ENCODE data around the gene KIAA1210. TPM values are rescaled to one million over a fixed set of nuclear protein-coding genes. Genes with fewer than 3 reads are reported as not detected.

The KIAA1210 gene
- total RNA-seq, result not detected in 2 replicates

- DNase-seq (ENCODE audit: low read depth), result no peak
Measured at GRCh38 chrX:119127650-119128049, at the start of gene KIAA1210. Gene KIAA1210, minus strand, starts transcription at chrX:119127812. Its CDS starts 4,170 bp downstream, at chrX:119123642.

GRCh38 chrX:119177278-119177677 is 49.7 kb upstream of the KIAA1210 start:
- DNase-seq (ENCODE audit: low read depth), result no peak

- no peak for DNase-seq (ENCODE audit: low read depth)
Measured at GRCh38 chrX:119174900-119175299, 47.3 kb upstream of the KIAA1210 start.

GRCh38 chrX:119168104-119168503 is 40.5 kb upstream of the KIAA1210 start:
- DNase-seq (ENCODE audit: low read depth), result no peak

GRCh38 chrX:119158226-119158625 is 30.6 kb upstream of the KIAA1210 start:
- no peak for DNase-seq (ENCODE audit: low read depth)

- DNase-seq (ENCODE audit: low read depth), result peak; percentile 10
Measured at GRCh38 chrX:119156241-119156640, 28.6 kb upstream of the KIAA1210 start.

- DNase-seq (ENCODE audit: low read depth), result peak; percentile 69
Measured at GRCh38 chrX:119155416-119156035, 27.9 kb upstream of the KIAA1210 start.

GRCh38 chrX:119151051-119151380 is 23.4 kb upstream of the KIAA1210 start:
- no peak for DNase-seq (ENCODE audit: low read depth)

GRCh38 chrX:119150163-119151050 is 22.8 kb upstream of the KIAA1210 start:
- no peak for DNase-seq (ENCODE audit: low read depth)

- DNase-seq (ENCODE audit: low read depth), result peak; percentile 76
Measured at GRCh38 chrX:119147486-119147885, 19.9 kb upstream of the KIAA1210 start.

- no peak for DNase-seq (ENCODE audit: low read depth)
Measured at GRCh38 chrX:119145241-119145653, 17.6 kb upstream of the KIAA1210 start.

- no peak for DNase-seq (ENCODE audit: low read depth)
Measured at GRCh38 chrX:119134466-119134865, 6.9 kb upstream of the KIAA1210 start.

- DNase-seq (ENCODE audit: low read depth), result no peak
Measured at GRCh38 chrX:119132961-119133360, 5.3 kb upstream of the KIAA1210 start.

GRCh38 chrX:119132316-119132715 is 4.7 kb upstream of the KIAA1210 start:
- DNase-seq (ENCODE audit: low read depth), result no peak

GRCh38 chrX:119130911-119131310 is 3.3 kb upstream of the KIAA1210 start:
- DNase-seq (ENCODE audit: low read depth), result no peak

- peak; percentile 41 for DNase-seq (ENCODE audit: low read depth)
Measured at GRCh38 chrX:119121341-119121740, 6.3 kb downstream of the KIAA1210 start.

GRCh38 chrX:119118780-119119395 is 8.7 kb downstream of the KIAA1210 start:
- DNase-seq (ENCODE audit: low read depth), result peak; percentile 23

- no peak for DNase-seq (ENCODE audit: low read depth)
Measured at GRCh38 chrX:119107206-119107605, 20.4 kb downstream of the KIAA1210 start.

GRCh38 chrX:119105826-119106225 is 21.8 kb downstream of the KIAA1210 start:
- DNase-seq (ENCODE audit: low read depth), result no peak

- DNase-seq (ENCODE audit: low read depth), result no peak
Measured at GRCh38 chrX:119101168-119101567, 26.4 kb downstream of the KIAA1210 start.

- DNase-seq (ENCODE audit: low read depth), result no peak
Measured at GRCh38 chrX:119095936-119096335, 31.7 kb downstream of the KIAA1210 start.

- no peak for DNase-seq (ENCODE audit: low read depth)
Measured at GRCh38 chrX:119094819-119095218, 32.8 kb downstream of the KIAA1210 start.

Measured in renal cortical epithelial cell (primary cell).